Adrenal gland (tissue), 12 donors: ENCODE results near the gene MVD. TPM values are rescaled to one million over a fixed set of nuclear protein-coding genes. Genes with fewer than 3 reads are reported as not detected.

Source experiments
- DNase-seq, 7 donors: peaks; one replicate each; pipeline ENCODE4 v3.0.0-alpha.2; 2019 to 2020
- H3K27ac ChIP-seq, 5 donors: fragments of 200-600 bp; sonication (generic) in 4 of 5; 1 replicate in 3 of 5; 2 replicates in 2 of 5; pipeline versions ENCODE4 v1.5.1 to v1.8.0; 2016 to 2020; ENCODE audit warnings: mild to moderate bottlenecking in 1 of 5
- H3K27me3 ChIP-seq: fragments of 200-600 bp; 2 replicates; pipeline ENCODE4 v1.8.0; 2021
- H3K36me3 ChIP-seq, 2 donors: fragments of 200-600 bp; replicated peaks in 1 of 2; 1 replicate in 1 of 2; 2 replicates in 1 of 2; pipeline versions ENCODE4 v1.5.1 to v1.8.0; 2018 to 2022
- H3K4me1 ChIP-seq, 2 donors: fragments of 200-600 bp; replicated peaks in 1 of 2; 1 replicate in 1 of 2; 2 replicates in 1 of 2; pipeline versions ENCODE4 v1.5.1 to v1.8.0; 2018 to 2021
- H3K4me3 ChIP-seq, 4 donors: fragments of 200-600 bp; sonication (generic) in 3 of 4; one replicate each; pipeline ENCODE4 v1.5.1; 2016 to 2018
- H3K9me3 ChIP-seq, 3 donors: fragments of 200-600 bp; sonication (generic) in 1 of 3; replicated peaks in 1 of 3; 1 replicate in 2 of 3; 2 replicates in 1 of 3; pipeline versions ENCODE4 v1.5.1 to v1.8.0; 2016 to 2021
- CTCF ChIP-seq, 6 experiments: fragments of 450-650 bp in 4 of 6; fragments of 200-600 bp in 2 of 6; sonication (generic) in 1 of 6; IDR thresholded peaks; 1 replicate in 5 of 6; 2 replicates in 1 of 6; pipeline versions ENCODE4 v1.5.1 to v1.8.0; 2016 to 2021; ENCODE audit warnings: antibody characterized with exemption in 6 of 6, mild to moderate bottlenecking in 2 of 6, moderate library complexity in 1 of 6
- POLR2A ChIP-seq, 2 donors: fragments of 450-650 bp; IDR thresholded peaks; one replicate each; pipeline ENCODE4 v1.6.1; 2017; ENCODE audit warnings: antibody characterized with exemption in 2 of 2, mild to moderate bottlenecking in 2 of 2, moderate library complexity in 1 of 2
- WGBS, 4 donors: extraction: QIAGEN DNeasy Blood & Tissue Kit in 2 of 4; methylation state at CpG; one replicate each; pipeline versions ENCODE4 v1.1.5 to v1.1.7; 2013 to 2017; 5-methylcytosine and 5-hydroxymethylcytosine counted together
- intact Hi-C, 2 donors: fragments of 100-400 bp; cut with DNase I; formaldehyde crosslinking; loops; one replicate each; pipeline versions ENCODE4 v1.14.1 to v1.15.0; 2022 to 2023
- polyA plus RNA-seq, 3 donors: library from polyadenylated mRNA; stranded (reverse); fragments of 200-250 nt in 2 of 3; fragments of 350-450 nt in 1 of 3; fragmentation: Illumina TruSeq in 1 of 3; extraction: RNeasy Lipid Tissue Mini Kit (QIAGEN cat#74804) in 1 of 3; gene quantifications; one replicate each; pipeline ENCODE4 v1.2.3, GENCODE V29; 2013 to 2014
- total RNA-seq, 9 donors: library from RNA; depleted of rRNA in 4 of 9; stranded (reverse); fragments of >200 nt in 4 of 9; fragments of 120-200 nt in 1 of 9; fragmentation: NEBNext Ultra II Directional in 1 of 9; extraction: Animal tissue kit (Norgen Biotek cat#: 25700) in 1 of 9; gene quantifications; one replicate each; pipeline versions ENCODE4 v1.1.0 to v1.2.4, GENCODE V29; 2013 to 2023
- donor health status: healthy with polysubstance abuse.
- donor health status: Bipolar disorder and iron deficiency.
- donor health status: DM: yes; HTN: yes; CAD: no.
- donor health status: DM: no; HTN: no; CAD: no.
- donor health status: DM: no; HTN: no; CAD: no.
- donor health status: DM: yes; HTN: yes; CAD: no.

Gene MVD
- total and polyA plus RNA-seq, 12 donors = 25.6 to 293 (median 45.4) TPM

GRCh38 chr16:88691924-88692560 lies 29.2 kb upstream of the MVD start:
- no peak for DNase-seq
- intact Hi-C loops = no loop called here
- WGBS, 4 donors = 69 to 85% (median 80%) methylated on average over 8 to 26 of the region's 26 CpGs; no CpG with 5 or more reads in 1 of the 4 donors
- TF ChIP-seq POLR2A (IDR thresholded peaks at IDR 0.05) = no peak
- TF ChIP-seq CTCF (IDR thresholded peaks at IDR 0.05) = no peak
- Histone ChIP-seq H3K27ac (no peak overlapping the region), H3K4me3 (no peak overlapping the region), H3K4me1 (peaks cover 0 to 5% of the 10 kb centered on the region in 2 donors), H3K36me3 (peaks cover 0 to 7% of the 10 kb centered on the region in 2 donors), H3K9me3 (no peaks in the 10 kb centered on the region), H3K27me3 (peaks cover 22% of the 10 kb centered on the region)

- peaks cover 22% of the 10 kb centered on the region for H3K27me3 ChIP-seq
- 77 to 83% (median 83%) methylated on average over 19 to 33 of the region's 33 CpGs for WGBS, 4 donors
- no peak for TF ChIP-seq CTCF (IDR thresholded peaks at IDR 0.05)
- no peak for TF ChIP-seq POLR2A (IDR thresholded peaks at IDR 0.05)
These were observed 28.4 kb upstream of the MVD start for GRCh38 chr16:88691129-88691813.

GRCh38 chr16:88690341-88691128 lies 27.6 kb upstream of the MVD start:
- intact Hi-C loops = no loop called here
- 76 to 84% (median 79%) methylated on average over 17 to 21 of the region's 21 CpGs for WGBS, 4 donors

More at GRCh38 chr16:88691129-88691813, 28.4 kb upstream of the MVD start:
- Histone ChIP-seq H3K4me1 (peaks cover 6 to 7% of the 10 kb centered on the region in 2 donors), H3K27ac (no peak overlapping the region), H3K4me3 (no peak overlapping the region), H3K9me3 (no peaks in the 10 kb centered on the region), H3K36me3 (no peaks in the 10 kb centered on the region)
- no peak for DNase-seq
- intact Hi-C loops = no loop called here

More at GRCh38 chr16:88690341-88691128, 27.6 kb upstream of the MVD start:
- Histone ChIP-seq H3K27ac (no peak overlapping the region), H3K9me3 (no peaks in the 10 kb centered on the region), H3K36me3 (no peaks in the 10 kb centered on the region), H3K4me3 (no peak overlapping the region), H3K27me3 (peaks cover 22% of the 10 kb centered on the region), H3K4me1 (peaks cover 13% of the 10 kb centered on the region in 2 donors)
- no peak for DNase-seq
- no peak for TF ChIP-seq POLR2A (IDR thresholded peaks at IDR 0.05)
- TF ChIP-seq CTCF (IDR thresholded peaks at IDR 0.05) = no peak
